ENCODE measurements around the gene B4GALT5. TPM values are rescaled to one million over a fixed set of nuclear protein-coding genes. Genes with fewer than 3 reads are reported as not detected.

Gene B4GALT5
- polyA plus RNA-seq, 1 donor: 36.3 TPM

- DNase-seq: no peak
Observed at GRCh38 chr20:49602345-49603208, 111.1 kb downstream of the B4GALT5 start.

GRCh38 chr20:49601153-49601924 is 112.3 kb downstream of the B4GALT5 start:
- no peak for DNase-seq

- DNase-seq: no peak
Observed at GRCh38 chr20:49599746-49600113, 113.9 kb downstream of the B4GALT5 start.

- no peak for DNase-seq
Observed at GRCh38 chr20:49597825-49598395, 115.8 kb downstream of the B4GALT5 start.

- peak; percentile 63 for DNase-seq
Observed at GRCh38 chr20:49595811-49596561, 117.7 kb downstream of the B4GALT5 start.

- no peak for DNase-seq
Observed at GRCh38 chr20:49595346-49595745, 118.3 kb downstream of the B4GALT5 start.

- no peak for DNase-seq
Observed at GRCh38 chr20:49594931-49595315, 118.8 kb downstream of the B4GALT5 start.

- peak; percentile 83 for DNase-seq
Observed at GRCh38 chr20:49594143-49594930, 119.3 kb downstream of the B4GALT5 start.

- DNase-seq: no peak
Observed at GRCh38 chr20:49593466-49594142, 120.1 kb downstream of the B4GALT5 start.

GRCh38 chr20:49592120-49592519 is 121.6 kb downstream of the B4GALT5 start:
- DNase-seq: no peak

GRCh38 chr20:49591217-49591865 is 122.3 kb downstream of the B4GALT5 start:
- DNase-seq: no peak

GRCh38 chr20:49590163-49591017 is 123.3 kb downstream of the B4GALT5 start:
- no peak for DNase-seq

- no peak for DNase-seq
Observed at GRCh38 chr20:49589747-49590146, 123.9 kb downstream of the B4GALT5 start.

GRCh38 chr20:49587111-49587570 is 126.5 kb downstream of the B4GALT5 start:
- DNase-seq: no peak

- DNase-seq: no peak
Observed at GRCh38 chr20:49585585-49586245, 128.0 kb downstream of the B4GALT5 start.

- DNase-seq: no peak
Observed at GRCh38 chr20:49584418-49585382, 129.0 kb downstream of the B4GALT5 start.

GRCh38 chr20:49583669-49584417 is 129.8 kb downstream of the B4GALT5 start:
- DNase-seq: peak; percentile 87

Measured in hindlimb muscle (tissue), 1 donor.